Lung (tissue), 12 donors: Measurements from ENCODE around the gene MYDGF. TPM values are rescaled to one million over a fixed set of nuclear protein-coding genes. Genes with fewer than 3 reads are reported as not detected.

Experiments used
- ATAC-seq: fragments of 200-7000 bp; cut with Tn5 transposase; one replicate; pipeline ENCODE4 v1.9.1; 2020; ENCODE audit warnings: moderate number of reproducible peaks; ENCODE audit not compliant: insufficient read depth, low FRiP score
- DNase-seq, 3 donors: peaks; one replicate each; pipeline ENCODE4 v3.0.0-alpha.2; 2013 to 2017
- H3K27ac ChIP-seq, 2 donors: one replicate each; pipeline ENCODE4 v1.5.1; 2013; ENCODE audit warnings: mild to moderate bottlenecking in 2 of 2, moderate library complexity in 2 of 2, control low read depth in 1 of 2, inconsistent platforms in 1 of 2, low read depth in 1 of 2, low read length in 1 of 2
- H3K27me3 ChIP-seq, 3 donors: one replicate each; pipeline ENCODE4 v1.5.1; 2013; ENCODE audit warnings: low read length in 2 of 3; ENCODE audit not compliant: control insufficient read depth in 3 of 3, insufficient read depth in 3 of 3
- H3K36me3 ChIP-seq, 4 donors: one replicate each; pipeline ENCODE4 v1.5.1; 2013; ENCODE audit warnings: low read length in 4 of 4, mild to moderate bottlenecking in 1 of 4, moderate library complexity in 1 of 4; ENCODE audit not compliant: control insufficient read depth in 4 of 4, insufficient read depth in 4 of 4
- H3K4me1 ChIP-seq, 5 donors: one replicate each; pipeline ENCODE4 v1.5.1; 2013; ENCODE audit warnings: low read length in 5 of 5, mild to moderate bottlenecking in 2 of 5, moderate library complexity in 1 of 5; ENCODE audit not compliant: control insufficient read depth in 5 of 5, insufficient read depth in 5 of 5
- H3K4me3 ChIP-seq: one replicate; pipeline ENCODE4 v1.5.1; 2013; ENCODE audit warnings: mild to moderate bottlenecking, control low read depth, moderate library complexity
- H3K9ac ChIP-seq, 2 donors: one replicate each; pipeline ENCODE4 v1.5.1; 2013; ENCODE audit warnings: low read length in 2 of 2, control low read depth in 1 of 2; ENCODE audit not compliant: insufficient read depth in 1 of 2
- H3K9me3 ChIP-seq, 4 donors: one replicate each; pipeline ENCODE4 v1.5.1; 2013; ENCODE audit warnings: low read length in 3 of 4, mild to moderate bottlenecking in 1 of 4, moderate library complexity in 1 of 4; ENCODE audit not compliant: control insufficient read depth in 4 of 4, insufficient read depth in 3 of 4
- WGBS, 2 donors: extraction: QIAGEN DNeasy Blood & Tissue Kit; methylation state at CpG; one replicate each; pipeline ENCODE4 v1.1.7; 2013; 5-methylcytosine and 5-hydroxymethylcytosine counted together
- polyA plus RNA-seq, 2 donors: library from polyadenylated mRNA; stranded (reverse); fragments of 200-250 nt; gene quantifications; one replicate each; pipeline ENCODE4 v1.2.1, GENCODE V29; 2013
- total RNA-seq, 2 donors: library from RNA; depleted of rRNA in 1 of 2; stranded (reverse); fragments of >200 nt in 1 of 2; gene quantifications; one replicate each; pipeline ENCODE4 v1.2.1, GENCODE V29; 2014 to 2021
- TF ChIP-seq, protein P1 (sequence below): IDR thresholded peaks from 2 replicates; pipeline ENCODE4 v1.5.1; 2012; ENCODE audit warnings: mild to moderate bottlenecking; ENCODE audit errors: control extremely low read depth, extremely low read depth
- donor health status: control.
- donor health status: control.
- donor health status: Bipolar disorder and iron deficiency.
- donor health status: healthy.
- donor health status: DM: yes; HTN: yes; CAD: no.

Gene MYDGF
- total and polyA plus RNA-seq, 4 donors: 70.4 to 280 (median 142) TPM

DNA sequence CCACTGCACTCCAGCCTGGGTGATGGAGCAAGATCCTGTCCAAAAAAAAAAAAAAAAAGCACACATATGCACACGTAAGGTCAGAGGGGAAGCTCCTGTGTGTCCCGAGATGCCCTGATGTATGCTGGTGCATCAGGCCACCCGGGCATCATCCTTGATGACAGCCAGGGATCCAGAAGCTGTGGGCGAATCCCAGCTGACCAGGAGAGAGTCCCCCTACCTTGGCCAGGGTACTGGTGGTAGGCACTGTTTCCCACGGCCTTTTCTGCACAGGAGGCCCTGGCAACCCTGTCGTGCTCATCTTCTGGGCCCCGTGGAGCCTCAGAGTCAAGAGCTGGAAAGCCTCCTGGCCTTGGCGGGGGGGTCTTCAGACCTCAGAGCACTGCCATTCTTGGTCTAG lies 14.0 kb downstream of the MYDGF start:
- no peak for DNase-seq
- Histone ChIP-seq H3K27me3 (no peaks in the 10 kb centered on the region), H3K9ac (no peak overlapping the region), H3K4me3 (no peak overlapping the region), H3K9me3 (peaks cover 0 to 9% (median 4%) of the 10 kb centered on the region in 4 donors), H3K27ac (no peak overlapping the region), H3K4me1 (no peaks in the 10 kb centered on the region), H3K36me3 (peaks cover 14 to 56% (median 35%) of the 10 kb centered on the region in 4 donors)
- TF ChIP-seq, protein P1, sequence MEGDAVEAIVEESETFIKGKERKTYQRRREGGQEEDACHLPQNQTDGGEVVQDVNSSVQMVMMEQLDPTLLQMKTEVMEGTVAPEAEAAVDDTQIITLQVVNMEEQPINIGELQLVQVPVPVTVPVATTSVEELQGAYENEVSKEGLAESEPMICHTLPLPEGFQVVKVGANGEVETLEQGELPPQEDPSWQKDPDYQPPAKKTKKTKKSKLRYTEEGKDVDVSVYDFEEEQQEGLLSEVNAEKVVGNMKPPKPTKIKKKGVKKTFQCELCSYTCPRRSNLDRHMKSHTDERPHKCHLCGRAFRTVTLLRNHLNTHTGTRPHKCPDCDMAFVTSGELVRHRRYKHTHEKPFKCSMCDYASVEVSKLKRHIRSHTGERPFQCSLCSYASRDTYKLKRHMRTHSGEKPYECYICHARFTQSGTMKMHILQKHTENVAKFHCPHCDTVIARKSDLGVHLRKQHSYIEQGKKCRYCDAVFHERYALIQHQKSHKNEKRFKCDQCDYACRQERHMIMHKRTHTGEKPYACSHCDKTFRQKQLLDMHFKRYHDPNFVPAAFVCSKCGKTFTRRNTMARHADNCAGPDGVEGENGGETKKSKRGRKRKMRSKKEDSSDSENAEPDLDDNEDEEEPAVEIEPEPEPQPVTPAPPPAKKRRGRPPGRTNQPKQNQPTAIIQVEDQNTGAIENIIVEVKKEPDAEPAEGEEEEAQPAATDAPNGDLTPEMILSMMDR: no peak
- no peak for ATAC-seq
- WGBS, 2 donors: 78 to 80% methylated on average over 8 of the region's 8 CpGs

DNA sequence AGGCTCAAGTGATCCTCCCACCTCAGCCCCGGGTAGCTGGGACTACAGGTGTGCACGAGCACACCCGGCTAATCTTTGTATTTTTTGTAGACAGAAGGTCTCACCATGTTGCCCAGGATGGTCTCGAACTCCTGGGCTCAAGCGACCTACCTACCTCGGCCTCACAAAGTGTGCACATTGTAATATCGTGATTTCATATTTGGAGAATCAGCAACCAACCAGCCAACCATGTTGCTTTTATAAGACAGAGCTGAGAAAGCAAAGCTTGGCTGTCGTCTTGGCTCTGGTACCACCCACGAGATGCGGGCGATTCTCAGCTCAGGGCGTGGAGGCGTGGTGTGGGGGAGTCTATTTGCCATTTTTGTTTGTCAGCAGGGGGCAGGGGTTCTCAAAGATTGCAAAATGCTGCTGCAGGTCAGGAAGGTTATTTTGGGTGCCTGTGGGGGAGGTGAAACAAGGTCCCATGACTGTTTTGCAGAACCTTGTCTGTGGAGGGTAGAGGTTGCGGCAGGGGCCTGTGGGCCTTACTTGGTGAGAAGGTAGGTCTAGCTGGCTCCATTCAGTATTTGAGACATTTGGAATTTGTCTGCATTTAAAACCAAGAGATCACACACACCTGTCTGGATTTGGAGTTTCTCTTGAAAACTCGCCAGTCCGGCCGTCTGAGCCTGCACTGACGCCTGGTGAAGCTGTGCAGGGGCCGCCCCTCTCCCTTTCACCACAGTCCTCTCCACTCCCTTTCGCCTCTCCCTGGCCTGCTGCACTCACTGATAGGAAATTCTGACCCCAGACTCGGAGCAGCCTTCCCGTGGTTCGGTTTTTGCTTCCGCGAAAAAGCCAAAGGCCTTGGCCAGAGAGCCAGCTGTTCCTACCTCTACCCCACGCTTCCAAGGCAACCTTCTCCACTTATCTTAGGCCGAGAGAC lies 15.4 kb downstream of the MYDGF start:
- DNase-seq: no peak
- no peaks in the 10 kb centered on the region for H3K27me3 ChIP-seq
- H3K4me3 ChIP-seq: no peak overlapping the region
- H3K4me1 ChIP-seq: peaks cover 0 to 2% (median 0%) of the 10 kb centered on the region in 5 donors
- TF ChIP-seq, protein P1: no peak
- H3K9me3 ChIP-seq: peaks cover 0 to 8% (median 4%) of the 10 kb centered on the region in 4 donors
- ATAC-seq: no peak
- WGBS, 2 donors: 87 to 93% methylated on average over 27 of the region's 27 CpGs
- H3K9ac ChIP-seq: no peak overlapping the region
- H3K36me3 ChIP-seq: peaks cover 8 to 45% (median 26%) of the 10 kb centered on the region in 4 donors
- no peak overlapping the region for H3K27ac ChIP-seq

DNA sequence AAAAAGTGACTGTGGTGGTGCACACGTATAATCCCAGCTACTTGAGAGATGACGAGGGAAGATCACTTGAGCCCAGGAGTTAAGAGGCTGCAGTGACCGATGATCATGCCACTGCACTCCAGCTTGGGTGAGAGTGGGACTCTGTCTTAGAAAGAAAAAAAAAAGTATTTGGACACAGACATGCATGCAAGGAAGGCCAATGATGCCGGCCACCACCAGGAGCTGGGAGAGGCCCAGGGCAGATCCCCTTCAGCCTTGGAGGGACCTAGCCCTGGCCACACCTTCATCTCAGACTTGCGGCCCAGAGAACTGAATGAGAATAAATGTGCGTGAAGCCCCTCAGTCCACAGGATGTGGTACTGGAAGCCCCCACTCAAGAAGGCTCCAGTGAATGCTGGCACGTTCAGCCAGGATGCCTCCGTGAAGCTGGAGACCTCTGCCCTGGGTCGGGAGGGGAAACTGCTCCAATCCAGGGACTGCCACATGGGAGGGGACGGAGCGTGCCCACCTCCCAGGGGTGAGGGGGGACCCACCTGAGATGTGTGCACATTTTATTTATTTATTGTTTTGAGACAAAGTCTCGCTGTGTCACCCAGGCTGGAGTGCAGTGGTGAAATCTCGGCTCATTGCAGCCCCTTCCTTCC lies 16.2 kb downstream of the MYDGF start:
- WGBS, 2 donors: 85 to 95% methylated on average over 13 of the region's 13 CpGs
- peaks cover 7 to 41% (median 20%) of the 10 kb centered on the region in 4 donors for H3K36me3 ChIP-seq
- DNase-seq (no peak), ATAC-seq (no peak)
- peaks cover 0 to 8% (median 4%) of the 10 kb centered on the region in 4 donors for H3K9me3 ChIP-seq
- H3K4me1 ChIP-seq: peaks cover 0 to 4% (median 0%) of the 10 kb centered on the region in 5 donors
- H3K4me3 ChIP-seq: no peak overlapping the region
- TF ChIP-seq, protein P1: no peak
- H3K9ac ChIP-seq: no peak overlapping the region
- H3K27me3 ChIP-seq: no peaks in the 10 kb centered on the region
- no peak overlapping the region for H3K27ac ChIP-seq
